Vagina (tissue), 2 donors: ENCODE data around the gene CRY2. TPM values are rescaled to one million over a fixed set of nuclear protein-coding genes. Genes with fewer than 3 reads are reported as not detected.
A peak's percentile ranks its signal among the peaks of the same experiment; 100 is the strongest.

ENCODE experiments used
- DNase-seq, 2 donors: peaks; one replicate each; pipeline ENCODE4 v3.0.0-alpha.2; 2017; ENCODE audit errors: extremely low spot score in 2 of 2
- H3K27ac ChIP-seq: fragments of 200-600 bp; sonication (generic); one replicate; pipeline ENCODE4 v1.5.1; 2019
- H3K27me3 ChIP-seq: fragments of 200-600 bp; sonication (generic); one replicate; pipeline ENCODE4 v1.5.1; 2019
- H3K36me3 ChIP-seq, 2 donors: fragments of 200-600 bp; sonication (generic); one replicate each; pipeline ENCODE4 v1.5.1; 2017 to 2019
- H3K4me1 ChIP-seq: fragments of 200-600 bp; sonication (generic); one replicate; pipeline ENCODE4 v1.5.1; 2019
- H3K4me3 ChIP-seq, 2 donors: fragments of 200-600 bp; sonication (generic); 1 replicate in 1 of 2; 2 replicates in 1 of 2; pipeline ENCODE4 v1.5.1; 2016 to 2019
- H3K9me3 ChIP-seq: fragments of 200-600 bp; sonication (generic); one replicate; pipeline ENCODE4 v1.5.1; 2019
- CTCF ChIP-seq, 3 experiments: fragments of 450-650 bp in 2 of 3; fragments of 200-600 bp in 1 of 3; sonication (generic) in 1 of 3; IDR thresholded peaks; one replicate each; pipeline ENCODE4 v1.5.1; 2017 to 2019; ENCODE audit warnings: antibody characterized with exemption in 3 of 3, mild to moderate bottlenecking in 2 of 3, moderate library complexity in 2 of 3
- POLR2A ChIP-seq, 2 donors: fragments of 450-650 bp; IDR thresholded peaks; one replicate each; pipeline ENCODE4 v1.6.1; 2017; ENCODE audit warnings: antibody characterized with exemption in 2 of 2, mild to moderate bottlenecking in 2 of 2, moderate library complexity in 2 of 2
- POLR2AphosphoS5 ChIP-seq, 2 donors: sonication (generic); formaldehyde crosslinking; IDR thresholded peaks; one replicate each; pipeline ENCODE4 v1.9.0; 2017; ENCODE audit warnings: antibody characterized with exemption in 2 of 2, mild to moderate bottlenecking in 2 of 2, low read depth in 1 of 2; ENCODE audit not compliant: insufficient read depth in 1 of 2
- intact Hi-C: fragments of 100-400 bp; cut with DNase I; formaldehyde crosslinking; loops from one replicate; pipeline ENCODE4 v1.15.1; 2023
- total RNA-seq: library from RNA; depleted of rRNA; stranded (reverse); fragments of >200 nt; gene quantifications from one replicate; pipeline ENCODE4 v1.2.3, GENCODE V29; 2016

The CRY2 gene
- total RNA-seq, 1 donor from 2014 or later: 54.3 TPM

GRCh38 chr11:45846174-45846675 lies 1.1 kb upstream of the CRY2 start:
- intact Hi-C loops: loop anchor here (2.0 to 5.0 kb wide), 2 partner anchors 41 to 71 kb away; partner anchors contain the start of genes PEX16 and SLC35C1
- no peak for TF ChIP-seq CTCF (IDR thresholded peaks at IDR 0.05)
- no peak for TF ChIP-seq POLR2AphosphoS5 (IDR thresholded peaks at IDR 0.05; ENCODE audit: insufficient read depth in 1 of 2, low read depth in 1 of 2)
- TF ChIP-seq POLR2A (IDR thresholded peaks at IDR 0.05): no peak

DNA sequence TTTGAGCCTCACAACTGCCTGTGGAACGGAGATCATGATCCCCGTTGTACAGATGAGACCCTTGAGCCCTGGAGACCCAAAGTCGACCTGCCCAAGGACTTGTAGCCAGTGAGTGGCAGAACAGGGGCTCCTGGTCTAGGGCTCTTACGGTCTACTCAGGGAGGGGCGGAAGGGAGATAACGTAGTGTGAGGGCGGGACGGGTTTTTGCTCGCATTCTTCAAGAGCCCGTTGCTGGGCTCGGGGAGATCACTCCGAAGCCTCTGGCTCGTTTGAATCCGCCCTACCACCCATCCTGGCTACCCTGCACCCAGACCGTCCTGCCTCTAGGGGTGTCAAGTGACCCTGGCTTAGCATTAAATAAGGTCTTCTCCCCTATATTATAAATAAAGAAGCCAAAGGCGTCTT lies 639 bp downstream of the CRY2 start:
- Histone ChIP-seq H3K4me3 (peak overlapping the region; percentile 88 to 98), H3K9me3 (no peaks in the 10 kb centered on the region), H3K27ac (peak overlapping the region; percentile 84), H3K4me1 (peaks cover 57% of the 10 kb centered on the region), H3K36me3 (no peaks in the 10 kb centered on the region), H3K27me3 (no peaks in the 10 kb centered on the region)
- DNase-seq: no peak
- intact Hi-C loops: loop anchor here (2.0 to 5.0 kb wide), 2 partner anchors 43 to 69 kb away; partner anchors contain the start of genes PEX16 and SLC35C1
- TF ChIP-seq POLR2AphosphoS5 (IDR thresholded peaks at IDR 0.05; ENCODE audit: insufficient read depth in 1 of 2, low read depth in 1 of 2): no peak
- TF ChIP-seq POLR2A (IDR thresholded peaks at IDR 0.05): no peak
- no peak for TF ChIP-seq CTCF (IDR thresholded peaks at IDR 0.05)

More at GRCh38 chr11:45846174-45846675, 1.1 kb upstream of the CRY2 start:
- Histone ChIP-seq H3K4me3 (peak overlapping the region; percentile 88 to 98), H3K36me3 (no peaks in the 10 kb centered on the region), H3K27ac (peak overlapping the region; percentile 84), H3K9me3 (no peaks in the 10 kb centered on the region), H3K27me3 (no peaks in the 10 kb centered on the region), H3K4me1 (peaks cover 43% of the 10 kb centered on the region)
- no peak for DNase-seq

- no peaks in the 10 kb centered on the region for H3K27me3 ChIP-seq
- peak overlapping the region; percentile 84 for H3K27ac ChIP-seq
- H3K9me3 ChIP-seq: no peaks in the 10 kb centered on the region
- H3K4me1 ChIP-seq: peaks cover 63% of the 10 kb centered on the region
- no peaks in the 10 kb centered on the region for H3K36me3 ChIP-seq
- DNase-seq: no peak
- no peak for TF ChIP-seq CTCF (IDR thresholded peaks at IDR 0.05)
- no peak for TF ChIP-seq POLR2A (IDR thresholded peaks at IDR 0.05)
- TF ChIP-seq POLR2AphosphoS5 (IDR thresholded peaks at IDR 0.05; ENCODE audit: insufficient read depth in 1 of 2, low read depth in 1 of 2): no peak
- intact Hi-C loops: loop anchor here (5.0 kb wide), 1 partner anchor 69 kb away; the partner anchor contains the start of gene PEX16
- peak overlapping the region; percentile 88 to 98 for H3K4me3 ChIP-seq
Observed at GRCh38 chr11:45848654-45849081, 1.4 kb downstream of the CRY2 start.

DNA sequence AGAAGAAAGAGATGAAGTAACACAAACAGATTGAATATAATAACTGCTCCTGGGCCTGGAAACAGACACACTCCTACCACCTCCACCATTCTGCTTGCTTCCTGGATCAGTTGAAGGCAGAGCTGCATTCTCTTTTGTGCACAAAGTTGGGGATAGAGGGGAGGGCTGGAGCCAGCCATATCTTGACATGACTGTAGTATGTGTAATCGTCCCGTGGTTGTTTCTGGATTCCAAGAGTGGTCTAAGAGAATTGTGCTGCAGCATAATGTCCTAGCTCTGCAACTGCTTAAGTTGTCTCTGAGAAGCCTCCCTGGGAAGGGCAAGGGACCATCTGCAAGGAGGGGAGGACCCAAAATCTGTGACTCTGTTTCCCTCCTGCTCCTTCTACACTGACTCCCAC lies 3.2 kb downstream of the CRY2 start:
- Histone ChIP-seq H3K27ac (no peak overlapping the region), H3K4me3 (no peak overlapping the region), H3K4me1 (peaks cover 80% of the 10 kb centered on the region), H3K27me3 (no peaks in the 10 kb centered on the region), H3K36me3 (no peaks in the 10 kb centered on the region), H3K9me3 (no peaks in the 10 kb centered on the region)
- DNase-seq: no peak
- intact Hi-C loops: no loop called here
- TF ChIP-seq POLR2A (IDR thresholded peaks at IDR 0.05): no peak
- no peak for TF ChIP-seq CTCF (IDR thresholded peaks at IDR 0.05)
- no peak for TF ChIP-seq POLR2AphosphoS5 (IDR thresholded peaks at IDR 0.05; ENCODE audit: insufficient read depth in 1 of 2, low read depth in 1 of 2)

- Histone ChIP-seq H3K9me3 (no peaks in the 10 kb centered on the region), H3K27me3 (no peaks in the 10 kb centered on the region), H3K27ac (no peak overlapping the region), H3K4me1 (peaks cover 85% of the 10 kb centered on the region), H3K36me3 (peaks cover 0 to 6% of the 10 kb centered on the region in 2 donors), H3K4me3 (no peak overlapping the region)
- DNase-seq: no peak
- TF ChIP-seq POLR2AphosphoS5 (IDR thresholded peaks at IDR 0.05; ENCODE audit: insufficient read depth in 1 of 2, low read depth in 1 of 2): no peak
- TF ChIP-seq POLR2A (IDR thresholded peaks at IDR 0.05): no peak
- TF ChIP-seq CTCF (IDR thresholded peaks at IDR 0.05): no peak
- intact Hi-C loops: no loop called here
Observed at GRCh38 chr11:45851228-45851627, 4.0 kb downstream of the CRY2 start.
